GM19395 (cell line): Measurements from ENCODE around the gene NMNAT2.
"Not testable (repeated sequence)": the region's sequence is repeated elsewhere in the genome, so short reads cannot be mapped to it uniquely, and the experiment has no call there.

Experiments used
- ATAC-seq: cut with Tn5 transposase; IDR thresholded peaks from one replicate; pipeline ENCODE4 v1.9.1; 2021; ENCODE audit warnings: mild to moderate bottlenecking, moderate library complexity; ENCODE audit not compliant: unreplicated experiment

Gene NMNAT2

GRCh38 chr1:183417772-183418491, at the start of gene NMNAT2:
TSS of gene NMNAT2 (minus strand) at chr1:183418380. CDS start at chr1:183418267, 113 bp downstream.
- ATAC-seq: no peak

GRCh38 chr1:183467687-183468086, 49.5 kb upstream of the NMNAT2 start:
- no peak for ATAC-seq

GRCh38 chr1:183466781-183467180, 48.6 kb upstream of the NMNAT2 start:
- no peak for ATAC-seq

GRCh38 chr1:183463566-183463965, 45.4 kb upstream of the NMNAT2 start:
- ATAC-seq: no peak

GRCh38 chr1:183461350-183461749, 43.2 kb upstream of the NMNAT2 start:
- ATAC-seq: no peak

- no peak for ATAC-seq
Observed at GRCh38 chr1:183460596-183460995, 42.4 kb upstream of the NMNAT2 start.

- no peak for ATAC-seq
Observed at GRCh38 chr1:183457449-183457848, 39.3 kb upstream of the NMNAT2 start.

- no peak for ATAC-seq
Observed at GRCh38 chr1:183456826-183457225, 38.6 kb upstream of the NMNAT2 start.

- no peak for ATAC-seq
Observed at GRCh38 chr1:183454377-183454776, 36.2 kb upstream of the NMNAT2 start.

GRCh38 chr1:183450093-183450492, 31.9 kb upstream of the NMNAT2 start:
- no peak for ATAC-seq

GRCh38 chr1:183449223-183449770, 31.1 kb upstream of the NMNAT2 start:
- ATAC-seq: no peak

GRCh38 chr1:183444243-183444642, 26.1 kb upstream of the NMNAT2 start:
- no peak for ATAC-seq

- ATAC-seq: no peak
Observed at GRCh38 chr1:183443466-183443865, 25.3 kb upstream of the NMNAT2 start.

- no peak for ATAC-seq
Observed at GRCh38 chr1:183443011-183443410, 24.8 kb upstream of the NMNAT2 start.

GRCh38 chr1:183438060-183438459, 19.9 kb upstream of the NMNAT2 start:
- no peak for ATAC-seq

GRCh38 chr1:183435497-183435896, 17.3 kb upstream of the NMNAT2 start:
- no peak for ATAC-seq

GRCh38 chr1:183433703-183434102, 15.5 kb upstream of the NMNAT2 start:
- no peak for ATAC-seq

- no peak for ATAC-seq
Observed at GRCh38 chr1:183432548-183432875, 14.3 kb upstream of the NMNAT2 start.

- ATAC-seq: no peak
Observed at GRCh38 chr1:183431840-183432547, 13.8 kb upstream of the NMNAT2 start.

- ATAC-seq: not testable (repeated sequence)
Observed at GRCh38 chr1:183427591-183427990, 9.4 kb upstream of the NMNAT2 start.

- no peak for ATAC-seq
Observed at GRCh38 chr1:183424691-183425090, 6.5 kb upstream of the NMNAT2 start.

GRCh38 chr1:183423541-183423940, 5.4 kb upstream of the NMNAT2 start:
- ATAC-seq: no peak
